Central memory CD4-positive, alpha-beta T cell (primary cell): ENCODE measurements around the gene ICE2.
A peak's percentile ranks its signal among the peaks of the same experiment; 100 is the strongest.
"Not testable (repeated sequence)": the region's sequence is repeated elsewhere in the genome, so short reads cannot be mapped to it uniquely, and the experiment has no call there.

ENCODE experiments used
- DNase-seq: peaks from one replicate; pipeline ENCODE4 v3.0.0; 2022

The ICE2 gene

GRCh38 chr15:60406513-60407414 lies 72.2 kb downstream of the ICE2 start:
- DNase-seq: no peak

GRCh38 chr15:60405399-60405798 lies 73.5 kb downstream of the ICE2 start:
- no peak for DNase-seq

- DNase-seq: not testable (repeated sequence)
These were observed 74.6 kb downstream of the ICE2 start for GRCh38 chr15:60404351-60404750.

GRCh38 chr15:60400944-60401343 lies 78.0 kb downstream of the ICE2 start:
- DNase-seq: no peak

- DNase-seq: no peak
These were observed 79.0 kb downstream of the ICE2 start for GRCh38 chr15:60399931-60400330.

- DNase-seq: no peak
These were observed 79.6 kb downstream of the ICE2 start for GRCh38 chr15:60399246-60399915.

GRCh38 chr15:60397772-60398445 lies 81.0 kb downstream of the ICE2 start, which contains the start of gene ANXA2:
Gene ANXA2 (minus strand): TSS chr15:60397986. CDS start chr15:60386075, 11,911 bp downstream.
- peak; percentile 81 for DNase-seq

GRCh38 chr15:60396958-60397771 lies 81.8 kb downstream of the ICE2 start:
- DNase-seq: peak; percentile 34

- no peak for DNase-seq
These were observed 82.4 kb downstream of the ICE2 start for GRCh38 chr15:60396560-60396957.

GRCh38 chr15:60396100-60396499 lies 82.8 kb downstream of the ICE2 start:
- DNase-seq: no peak

- no peak for DNase-seq
These were observed 83.5 kb downstream of the ICE2 start for GRCh38 chr15:60395276-60396011.

- DNase-seq: no peak
These were observed 84.2 kb downstream of the ICE2 start for GRCh38 chr15:60394689-60395097.

- no peak for DNase-seq
These were observed 85.8 kb downstream of the ICE2 start for GRCh38 chr15:60392986-60393790.

GRCh38 chr15:60392601-60392985 lies 86.3 kb downstream of the ICE2 start:
- peak; percentile 67 for DNase-seq

GRCh38 chr15:60391722-60392315 lies 87.1 kb downstream of the ICE2 start:
- DNase-seq: no peak

GRCh38 chr15:60390871-60391501 lies 88.0 kb downstream of the ICE2 start:
- no peak for DNase-seq

- DNase-seq: no peak
These were observed 88.7 kb downstream of the ICE2 start for GRCh38 chr15:60390231-60390630.

- DNase-seq: peak; percentile 70
These were observed 89.5 kb downstream of the ICE2 start for GRCh38 chr15:60389261-60390077.

- no peak for DNase-seq
These were observed 91.6 kb downstream of the ICE2 start for GRCh38 chr15:60387321-60387720.
